ENCODE measurements around the gene TAF11L12.
"Not testable (repeated sequence)": the region's sequence is repeated elsewhere in the genome, so short reads cannot be mapped to it uniquely, and the experiment has no call there.

DNA sequence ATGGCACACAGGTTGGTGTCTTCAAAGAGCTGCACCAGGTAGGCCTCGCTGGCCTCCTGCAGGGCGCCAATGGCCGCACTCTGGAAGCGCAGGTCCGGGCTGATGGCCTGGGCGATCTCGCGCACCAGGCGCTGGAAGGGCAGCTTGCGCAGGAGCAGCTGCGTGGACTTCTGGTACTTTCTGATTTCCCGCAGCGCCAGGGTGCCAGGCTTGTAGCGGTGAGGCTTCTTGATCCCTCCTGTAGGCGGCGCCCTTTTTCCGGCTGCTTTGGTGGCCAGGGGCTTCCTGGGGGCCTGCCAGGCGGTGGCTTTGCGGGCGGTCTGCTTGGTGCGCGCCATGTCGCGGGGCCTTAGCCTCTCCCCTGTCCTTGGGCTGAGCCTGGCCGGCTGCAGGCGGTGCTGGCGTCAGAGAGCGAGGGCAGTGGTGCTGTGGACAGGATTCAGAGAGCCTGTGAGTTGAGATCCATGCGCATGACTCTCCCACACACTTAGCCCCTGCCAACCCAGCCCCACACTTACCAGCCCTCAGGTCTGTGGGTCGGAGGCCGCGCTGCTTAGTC lies 45.1 kb downstream of the TAF11L12 start:
- TF ChIP-seq, protein P1, sequence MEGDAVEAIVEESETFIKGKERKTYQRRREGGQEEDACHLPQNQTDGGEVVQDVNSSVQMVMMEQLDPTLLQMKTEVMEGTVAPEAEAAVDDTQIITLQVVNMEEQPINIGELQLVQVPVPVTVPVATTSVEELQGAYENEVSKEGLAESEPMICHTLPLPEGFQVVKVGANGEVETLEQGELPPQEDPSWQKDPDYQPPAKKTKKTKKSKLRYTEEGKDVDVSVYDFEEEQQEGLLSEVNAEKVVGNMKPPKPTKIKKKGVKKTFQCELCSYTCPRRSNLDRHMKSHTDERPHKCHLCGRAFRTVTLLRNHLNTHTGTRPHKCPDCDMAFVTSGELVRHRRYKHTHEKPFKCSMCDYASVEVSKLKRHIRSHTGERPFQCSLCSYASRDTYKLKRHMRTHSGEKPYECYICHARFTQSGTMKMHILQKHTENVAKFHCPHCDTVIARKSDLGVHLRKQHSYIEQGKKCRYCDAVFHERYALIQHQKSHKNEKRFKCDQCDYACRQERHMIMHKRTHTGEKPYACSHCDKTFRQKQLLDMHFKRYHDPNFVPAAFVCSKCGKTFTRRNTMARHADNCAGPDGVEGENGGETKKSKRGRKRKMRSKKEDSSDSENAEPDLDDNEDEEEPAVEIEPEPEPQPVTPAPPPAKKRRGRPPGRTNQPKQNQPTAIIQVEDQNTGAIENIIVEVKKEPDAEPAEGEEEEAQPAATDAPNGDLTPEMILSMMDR (IDR thresholded peaks at IDR 0.05; ENCODE audit: low read depth, low read length) = not testable (repeated sequence)
- not testable (repeated sequence) for TF ChIP-seq POLR2A (IDR thresholded peaks at IDR 0.05; ENCODE audit: extremely low read depth, insufficient read length); MYC (IDR thresholded peaks at IDR 0.05; ENCODE audit: low read depth, low read length)
- TF ChIP-seq, protein P2, sequence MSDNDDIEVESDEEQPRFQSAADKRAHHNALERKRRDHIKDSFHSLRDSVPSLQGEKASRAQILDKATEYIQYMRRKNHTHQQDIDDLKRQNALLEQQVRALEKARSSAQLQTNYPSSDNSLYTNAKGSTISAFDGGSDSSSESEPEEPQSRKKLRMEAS (IDR thresholded peaks at IDR 0.05; ENCODE audit: low read depth, low read length) = not testable (repeated sequence)

All from NB4 (cell line).